Sigmoid colon (tissue), 4 donors: ENCODE results near the gene NEURL1B.

Experiments used
- EP300 ChIP-seq, 4 donors: sonication (generic); formaldehyde crosslinking; IDR thresholded peaks; one replicate each; pipeline ENCODE4 v1.6.1; 2017; ENCODE audit warnings: antibody characterized with exemption in 4 of 4
- POLR2A ChIP-seq, 2 donors: fragments of 450-650 bp; IDR thresholded peaks; one replicate each; pipeline ENCODE4 v1.6.1; 2016; ENCODE audit warnings: antibody characterized with exemption in 2 of 2, mild to moderate bottlenecking in 2 of 2, moderate library complexity in 2 of 2
- POLR2AphosphoS5 ChIP-seq, 4 donors: sonication (generic); formaldehyde crosslinking; IDR thresholded peaks; one replicate each; pipeline ENCODE4 v1.6.1; 2017; ENCODE audit warnings: antibody characterized with exemption in 4 of 4
- TF ChIP-seq, protein P1 (sequence below), 4 experiments: fragments of 450-650 bp in 3 of 4; fragments of 200-600 bp in 1 of 4; IDR thresholded peaks; one replicate each; pipeline ENCODE4 v1.5.1; 2016 to 2019; ENCODE audit warnings: antibody characterized with exemption in 4 of 4, mild to moderate bottlenecking in 3 of 4, moderate library complexity in 2 of 4

DNA sequence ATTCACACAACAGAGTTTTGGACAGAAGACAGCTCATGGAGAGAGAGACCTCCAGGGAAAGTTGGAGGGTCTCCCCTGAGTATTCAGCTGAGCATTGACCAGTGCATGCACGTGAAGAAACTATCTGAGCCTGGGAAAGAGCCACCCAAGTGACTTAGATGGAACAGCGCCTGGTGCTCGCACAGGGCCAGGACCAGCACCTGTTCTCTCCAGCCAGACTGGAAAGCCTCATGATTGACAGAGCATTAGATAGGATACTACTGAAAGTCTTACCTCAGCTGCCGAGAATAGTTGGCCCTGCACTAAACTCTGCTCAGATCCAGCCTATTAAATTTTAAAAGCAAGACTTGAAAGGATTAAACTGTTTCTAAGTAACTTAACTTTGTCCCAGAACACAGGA lies 28.3 kb upstream of the NEURL1B start:
- TF ChIP-seq, protein P1, sequence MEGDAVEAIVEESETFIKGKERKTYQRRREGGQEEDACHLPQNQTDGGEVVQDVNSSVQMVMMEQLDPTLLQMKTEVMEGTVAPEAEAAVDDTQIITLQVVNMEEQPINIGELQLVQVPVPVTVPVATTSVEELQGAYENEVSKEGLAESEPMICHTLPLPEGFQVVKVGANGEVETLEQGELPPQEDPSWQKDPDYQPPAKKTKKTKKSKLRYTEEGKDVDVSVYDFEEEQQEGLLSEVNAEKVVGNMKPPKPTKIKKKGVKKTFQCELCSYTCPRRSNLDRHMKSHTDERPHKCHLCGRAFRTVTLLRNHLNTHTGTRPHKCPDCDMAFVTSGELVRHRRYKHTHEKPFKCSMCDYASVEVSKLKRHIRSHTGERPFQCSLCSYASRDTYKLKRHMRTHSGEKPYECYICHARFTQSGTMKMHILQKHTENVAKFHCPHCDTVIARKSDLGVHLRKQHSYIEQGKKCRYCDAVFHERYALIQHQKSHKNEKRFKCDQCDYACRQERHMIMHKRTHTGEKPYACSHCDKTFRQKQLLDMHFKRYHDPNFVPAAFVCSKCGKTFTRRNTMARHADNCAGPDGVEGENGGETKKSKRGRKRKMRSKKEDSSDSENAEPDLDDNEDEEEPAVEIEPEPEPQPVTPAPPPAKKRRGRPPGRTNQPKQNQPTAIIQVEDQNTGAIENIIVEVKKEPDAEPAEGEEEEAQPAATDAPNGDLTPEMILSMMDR (IDR thresholded peaks at IDR 0.05), result no peak
- no peak for TF ChIP-seq POLR2A (IDR thresholded peaks at IDR 0.05)
- no peak for TF ChIP-seq EP300 (IDR thresholded peaks at IDR 0.05)
- no peak for TF ChIP-seq POLR2AphosphoS5 (IDR thresholded peaks at IDR 0.05)
